Measurements from ENCODE around the gene FNIP1. TPM values are rescaled to one million over a fixed set of nuclear protein-coding genes. Genes with fewer than 3 reads are reported as not detected.

The FNIP1 gene
- total and polyA plus RNA-seq, 2 donors (not counting 1 experiment from before 2014, with no cell fraction given), result 10.3 to 52.8 TPM

GRCh38 chr5:131754363-131754762 lies 42.5 kb downstream of the FNIP1 start:
- CTCF ChIA-PET, result no interaction called here
- POLR2A ChIA-PET, result no interaction called here
- no peak overlapping the region for H3K27ac Mint-ChIP-seq

GRCh38 chr5:131751506-131751905 lies 45.3 kb downstream of the FNIP1 start:
- Mint-ChIP-seq H3K27me3 (no peaks in the 10 kb centered on the region), H3K9me3 (ENCODE audit: insufficient read depth) (no peaks in the 10 kb centered on the region), H3K27ac (no peak overlapping the region), H3K4me3 (no peak overlapping the region), H3K4me1 (peaks cover 46% of the 10 kb centered on the region)
- H3K27me3 ChIP-seq (replicated peaks in 1 of 4; ENCODE audit: control extremely low read depth in 1 of 4, control insufficient read depth in 3 of 4, insufficient read depth in 4 of 4, low read length in 3 of 4), result no peaks in the 10 kb centered on the region
- no peak overlapping the region for H2AFZ ChIP-seq (ENCODE audit: insufficient read depth, low read depth, low read length, poor library complexity, severe bottlenecking)
- DNase-seq (no peak), ATAC-seq (ENCODE audit: low read depth) (no peak)
- POLR2A ChIA-PET, result no interaction called here
- no CpG with 5 or more reads among the region's 2 CpGs for WGBS (ENCODE audit: insufficient coverage)
- H3K79me2 ChIP-seq (ENCODE audit: control insufficient read depth, insufficient read depth, low read length), result peaks cover 77% of the 10 kb centered on the region
- TF ChIP-seq CTCF (IDR thresholded peaks at IDR 0.05) (no peak), EZH2 (IDR thresholded peaks at IDR 0.05; ENCODE audit: borderline replicate concordance, insufficient read depth, low read depth, low read length, poor library complexity, severe bottlenecking) (no peak)
- H3K4me1 ChIP-seq (ENCODE audit: control insufficient read depth in 2 of 2, insufficient read depth in 2 of 2, low read length in 2 of 2), result peaks cover 12 to 18% of the 10 kb centered on the region in 2 donors
- H3K4me3 ChIP-seq (ENCODE audit: control extremely low read depth in 1 of 5, extremely low read depth in 1 of 5, insufficient read depth in 1 of 5, low read depth in 2 of 5, low read length in 4 of 5), result no peak overlapping the region
- H3K9me3 ChIP-seq (ENCODE audit: control extremely low read depth in 1 of 3, control insufficient read depth in 2 of 3, insufficient read depth in 1 of 3, low read length in 2 of 3), result peaks cover 0 to 2% (median 0%) of the 10 kb centered on the region in 3 donors
- H3K9ac ChIP-seq (ENCODE audit: low read length), result no peak overlapping the region
- H3K27ac ChIP-seq (ENCODE audit: low read length in 2 of 2), result no peak overlapping the region
- intact Hi-C loops (cut with micrococcal nuclease), result no loop called here
- H3K4me2 ChIP-seq (replicated peaks; ENCODE audit: low read depth, low read length, poor library complexity, severe bottlenecking), result no peak overlapping the region
- no peaks in the 10 kb centered on the region for H3K36me3 ChIP-seq (replicated peaks in 1 of 2; ENCODE audit: control extremely low read depth in 1 of 2, control insufficient read depth in 1 of 2, extremely low read depth in 1 of 2, insufficient read depth in 2 of 2, low read length in 1 of 2)
- CTCF ChIA-PET, result no interaction called here
- peaks cover 17% of the 10 kb centered on the region for H4K20me1 ChIP-seq (ENCODE audit: control insufficient read depth, insufficient read depth, low read length, poor library complexity, severe bottlenecking)

More at GRCh38 chr5:131754363-131754762, 42.5 kb downstream of the FNIP1 start:
- no peak overlapping the region for H3K27ac ChIP-seq (ENCODE audit: low read length in 2 of 2)
- H3K79me2 ChIP-seq (ENCODE audit: control insufficient read depth, insufficient read depth, low read length), result peaks cover 97% of the 10 kb centered on the region
- no peak for TF ChIP-seq EZH2 (IDR thresholded peaks at IDR 0.05; ENCODE audit: borderline replicate concordance, insufficient read depth, low read depth, low read length, poor library complexity, severe bottlenecking)
- no peak for TF ChIP-seq CTCF (IDR thresholded peaks at IDR 0.05)
- Mint-ChIP-seq H3K4me3 (no peak overlapping the region), H3K4me1 (peaks cover 38% of the 10 kb centered on the region), H3K9me3 (ENCODE audit: insufficient read depth) (no peaks in the 10 kb centered on the region), H3K27me3 (no peaks in the 10 kb centered on the region)
- intact Hi-C loops (cut with micrococcal nuclease), result no loop called here
- DNase-seq, result no peak
- H3K9me3 ChIP-seq (ENCODE audit: control extremely low read depth in 1 of 3, control insufficient read depth in 2 of 3, insufficient read depth in 1 of 3, low read length in 2 of 3), result peaks cover 0 to 2% (median 0%) of the 10 kb centered on the region in 3 donors
- no peak for ATAC-seq (ENCODE audit: low read depth)
- H3K27me3 ChIP-seq (replicated peaks in 1 of 4; ENCODE audit: control extremely low read depth in 1 of 4, control insufficient read depth in 3 of 4, insufficient read depth in 4 of 4, low read length in 3 of 4), result no peaks in the 10 kb centered on the region
- H3K4me3 ChIP-seq (ENCODE audit: control extremely low read depth in 1 of 5, extremely low read depth in 1 of 5, insufficient read depth in 1 of 5, low read depth in 2 of 5, low read length in 4 of 5), result no peak overlapping the region
- H4K20me1 ChIP-seq (ENCODE audit: control insufficient read depth, insufficient read depth, low read length, poor library complexity, severe bottlenecking), result peaks cover 44% of the 10 kb centered on the region
- H3K4me1 ChIP-seq (ENCODE audit: control insufficient read depth in 2 of 2, insufficient read depth in 2 of 2, low read length in 2 of 2), result peaks cover 16 to 26% of the 10 kb centered on the region in 2 donors
- no peak overlapping the region for H3K9ac ChIP-seq (ENCODE audit: low read length)
- no peaks in the 10 kb centered on the region for H3K36me3 ChIP-seq (replicated peaks in 1 of 2; ENCODE audit: control extremely low read depth in 1 of 2, control insufficient read depth in 1 of 2, extremely low read depth in 1 of 2, insufficient read depth in 2 of 2, low read length in 1 of 2)
- no peak overlapping the region for H3K4me2 ChIP-seq (replicated peaks; ENCODE audit: low read depth, low read length, poor library complexity, severe bottlenecking)
- no CpG with 5 or more reads among the region's 1 CpG for WGBS (ENCODE audit: insufficient coverage)
- no peak overlapping the region for H2AFZ ChIP-seq (ENCODE audit: insufficient read depth, low read depth, low read length, poor library complexity, severe bottlenecking)
